Measurements from ENCODE around the gene RSPO3.
A peak's percentile ranks its signal among the peaks of the same experiment; 100 is the strongest.

Gene RSPO3

DNA sequence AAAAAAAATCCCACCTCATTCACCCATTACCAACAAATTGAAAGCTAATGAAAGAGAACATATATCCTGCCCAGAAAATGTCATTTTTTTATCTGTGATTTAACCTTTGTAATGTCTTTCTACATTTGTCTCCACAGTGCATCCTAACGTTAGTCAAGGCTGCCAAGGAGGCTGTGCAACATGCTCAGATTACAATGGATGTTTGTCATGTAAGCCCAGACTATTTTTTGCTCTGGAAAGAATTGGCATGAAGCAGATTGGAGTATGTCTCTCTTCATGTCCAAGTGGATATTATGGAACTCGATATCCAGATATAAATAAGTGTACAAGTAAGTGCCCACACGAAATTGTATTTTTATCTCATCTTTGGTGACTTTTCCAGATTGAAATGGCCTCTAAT is 30.0 kb downstream of the RSPO3 start:
- no peak for DNase-seq (ENCODE audit: extremely low read depth in 1 of 2, low read depth in 1 of 2)

DNA sequence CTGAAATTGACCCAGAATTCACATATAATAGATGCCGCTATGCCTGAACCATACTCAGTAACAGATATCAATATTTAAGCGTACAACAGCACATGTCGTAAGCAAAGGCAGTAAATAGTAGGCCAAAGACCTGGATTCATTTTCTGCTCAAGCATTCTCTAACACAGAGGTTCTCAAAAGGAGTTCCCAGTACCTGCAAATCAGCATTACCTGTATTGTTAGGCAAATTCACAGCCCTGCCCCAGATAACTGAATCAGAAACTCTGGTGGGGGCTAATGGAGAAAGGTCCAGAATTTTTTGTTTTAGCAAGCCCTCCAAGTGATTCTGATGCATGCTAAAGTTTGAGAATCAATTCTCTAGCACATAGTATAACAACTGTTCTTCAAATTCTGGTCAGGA is 36.0 kb downstream of the RSPO3 start:
- DNase-seq (ENCODE audit: extremely low read depth in 1 of 2, low read depth in 1 of 2): no peak

DNA sequence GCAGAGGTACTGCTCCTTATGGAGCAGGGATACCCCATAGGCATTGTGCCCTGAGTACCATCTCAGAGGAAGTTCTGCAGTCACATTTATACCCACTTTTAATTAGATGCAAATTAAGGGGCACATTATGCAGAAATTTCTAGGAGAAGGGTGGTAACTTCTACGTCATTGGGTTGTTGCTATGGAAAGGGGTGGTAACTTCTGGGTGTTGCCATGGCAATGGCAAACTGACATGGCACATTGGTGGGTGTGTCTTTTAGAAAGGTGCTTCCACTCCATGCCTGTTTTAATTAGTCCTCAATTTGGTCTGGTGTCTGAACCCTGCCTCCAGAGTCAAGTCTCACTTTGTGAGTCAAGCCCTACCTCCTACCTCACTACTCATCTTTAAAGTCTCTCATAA is 42.0 kb downstream of the RSPO3 start:
- no peak for DNase-seq (ENCODE audit: extremely low read depth in 1 of 2, low read depth in 1 of 2)

DNA sequence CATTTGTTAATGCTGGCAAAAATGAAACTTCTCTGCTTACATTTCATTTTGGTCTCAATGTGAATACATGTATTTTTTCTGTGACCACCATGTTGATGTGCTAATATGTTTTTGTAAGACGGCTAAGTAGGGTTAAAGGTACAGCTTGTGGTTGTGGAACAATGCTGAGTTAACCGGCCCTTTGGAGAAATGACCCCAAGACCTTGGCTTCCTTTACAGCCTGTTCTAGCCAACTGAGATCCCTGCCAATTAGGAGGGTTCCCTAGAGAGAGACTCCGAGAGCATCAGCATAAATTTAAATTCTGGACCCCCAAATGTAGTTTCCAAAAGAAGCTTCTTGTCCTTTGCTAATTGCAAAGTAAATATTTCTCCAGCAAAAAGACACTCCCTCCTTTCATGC is 44.4 kb downstream of the RSPO3 start:
- no peak for DNase-seq (ENCODE audit: extremely low read depth in 1 of 2, low read depth in 1 of 2)

DNA sequence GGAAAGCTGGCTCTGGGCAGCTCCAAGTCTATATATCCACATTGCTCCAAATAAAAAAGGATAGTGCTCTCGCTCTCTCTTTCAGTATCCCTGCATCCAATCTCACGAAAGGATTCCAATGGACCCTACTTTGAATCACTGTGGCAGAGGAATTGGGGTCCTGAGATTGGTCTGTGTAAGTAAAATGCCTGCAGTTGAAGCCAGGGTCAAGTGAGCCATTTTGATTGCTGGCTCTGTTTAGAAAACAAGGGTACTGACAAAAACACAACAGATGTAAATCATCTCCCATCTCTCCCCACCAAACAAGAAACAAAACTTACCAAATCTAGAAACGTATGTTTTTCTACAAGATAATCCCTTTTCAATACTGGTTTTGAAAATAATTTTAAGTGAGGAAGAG is 45.6 kb downstream of the RSPO3 start:
- DNase-seq (ENCODE audit: extremely low read depth in 1 of 2, low read depth in 1 of 2): no peak

DNA sequence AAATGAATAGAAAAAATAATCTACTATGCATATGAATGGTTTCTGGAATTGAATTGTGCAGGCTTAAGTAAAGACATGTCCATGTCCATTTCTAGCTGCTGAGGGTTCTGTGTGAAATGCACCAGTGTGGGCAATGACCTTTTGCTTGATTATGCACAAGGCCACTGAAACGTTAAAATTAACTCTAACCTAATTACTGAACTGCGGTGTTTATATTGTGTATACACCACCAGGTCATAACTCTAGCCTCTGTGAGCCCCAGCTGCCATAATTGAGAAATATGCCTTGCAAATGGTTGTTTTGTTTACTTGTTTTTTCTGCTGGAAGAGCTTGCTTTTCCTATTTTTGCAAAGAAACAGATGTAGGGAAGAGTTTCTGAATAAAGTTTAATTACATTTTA is 46.1 kb downstream of the RSPO3 start:
- DNase-seq (ENCODE audit: extremely low read depth in 1 of 2, low read depth in 1 of 2): no peak

DNA sequence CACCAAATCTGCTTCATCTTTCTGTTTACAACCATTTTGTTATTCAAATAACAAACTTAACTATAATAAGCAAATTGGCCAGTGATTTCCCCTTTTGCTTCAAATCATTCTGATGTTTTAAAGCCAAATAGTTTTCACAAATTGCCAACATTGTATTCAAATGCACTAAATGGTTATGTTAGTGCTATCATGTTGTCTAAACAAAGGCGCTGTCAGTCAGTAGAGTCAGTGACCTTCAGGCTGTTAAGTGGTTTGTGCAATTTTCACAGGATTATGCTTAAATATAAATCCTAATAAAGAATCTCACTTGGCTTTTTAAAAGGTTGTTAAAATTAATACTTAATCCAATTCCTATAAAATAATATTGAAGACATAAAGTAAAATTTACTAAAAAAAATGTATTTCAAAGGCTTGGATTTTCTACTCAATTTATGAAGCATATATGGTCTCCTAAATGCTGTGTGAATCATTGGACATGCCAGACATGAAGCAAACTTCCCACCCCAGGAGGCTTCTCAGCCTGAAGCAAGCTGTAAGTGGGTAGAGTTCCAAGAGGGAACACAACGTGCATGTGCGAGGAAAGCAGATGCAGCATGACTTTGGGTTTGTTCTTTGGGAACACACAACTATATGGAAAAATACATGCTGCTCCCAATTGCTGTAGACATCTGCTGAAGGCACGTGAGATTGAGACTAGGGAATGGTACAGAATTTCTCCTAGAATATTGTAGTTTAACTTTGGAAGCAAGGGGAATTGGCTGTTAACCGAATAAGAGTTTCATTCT is 54.9 kb downstream of the RSPO3 start:
- DNase-seq (ENCODE audit: extremely low read depth in 1 of 2, low read depth in 1 of 2): no peak

DNA sequence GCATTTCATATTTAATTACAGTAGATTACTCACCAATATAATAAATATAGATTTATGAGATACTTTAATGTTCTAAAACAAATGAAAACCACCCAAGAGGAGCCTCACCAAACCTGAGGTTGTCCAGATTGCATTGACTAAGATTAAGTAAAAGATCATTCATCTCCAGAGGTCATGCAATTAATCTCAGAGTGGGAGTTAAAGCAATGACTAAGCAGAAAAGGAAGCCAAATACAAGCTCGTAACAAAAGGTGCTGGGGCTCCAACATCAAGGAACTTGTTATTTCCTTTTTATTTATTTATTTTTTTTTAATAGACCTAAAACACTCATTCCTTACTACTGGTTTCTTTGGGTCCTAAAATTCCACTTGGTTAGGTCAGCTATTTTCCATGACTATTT is 57.7 kb downstream of the RSPO3 start:
- DNase-seq (ENCODE audit: extremely low read depth in 1 of 2, low read depth in 1 of 2): no peak

DNA sequence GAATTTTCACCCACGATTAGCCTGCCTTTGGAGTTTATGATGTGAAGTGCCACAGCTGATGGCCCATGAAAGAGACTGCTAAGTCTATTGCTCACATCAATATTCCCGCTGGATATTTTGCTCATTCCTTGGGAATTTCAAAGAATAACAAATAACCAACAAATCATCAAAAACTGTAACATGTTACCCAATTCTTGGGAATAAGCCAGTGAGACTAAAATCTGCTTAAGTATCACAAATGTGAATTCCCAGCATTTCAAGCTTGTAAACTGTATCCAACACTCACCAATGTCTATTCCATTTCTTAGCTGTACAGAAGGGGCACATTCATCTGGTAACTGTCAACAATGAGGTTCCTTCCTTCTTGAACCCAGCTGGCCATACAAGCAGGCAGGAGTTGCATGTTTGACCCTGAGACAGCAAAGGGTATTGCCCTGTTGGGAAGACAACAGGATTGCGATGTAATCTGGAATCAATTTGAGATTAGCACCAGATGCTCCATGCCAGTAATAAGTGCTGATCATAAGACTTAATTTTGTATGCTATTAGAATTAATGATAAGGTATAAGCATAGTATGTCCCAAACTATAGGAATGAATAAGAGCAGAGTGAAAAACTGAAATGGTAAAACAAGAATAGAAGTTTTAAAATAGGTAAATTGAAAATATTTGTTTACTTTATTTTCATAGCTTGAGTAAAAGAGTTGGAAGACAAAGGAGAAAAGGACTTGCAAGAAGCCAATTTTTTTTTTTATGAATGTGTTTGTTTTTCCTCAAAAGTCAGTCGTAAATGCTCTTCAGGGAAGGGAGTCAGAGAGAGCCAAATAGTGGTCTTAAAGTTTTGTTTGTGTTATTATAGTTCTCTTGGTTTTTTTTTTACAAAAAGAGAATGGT is 58.8 kb downstream of the RSPO3 start:
- no peak for DNase-seq (ENCODE audit: extremely low read depth in 1 of 2, low read depth in 1 of 2)

DNA sequence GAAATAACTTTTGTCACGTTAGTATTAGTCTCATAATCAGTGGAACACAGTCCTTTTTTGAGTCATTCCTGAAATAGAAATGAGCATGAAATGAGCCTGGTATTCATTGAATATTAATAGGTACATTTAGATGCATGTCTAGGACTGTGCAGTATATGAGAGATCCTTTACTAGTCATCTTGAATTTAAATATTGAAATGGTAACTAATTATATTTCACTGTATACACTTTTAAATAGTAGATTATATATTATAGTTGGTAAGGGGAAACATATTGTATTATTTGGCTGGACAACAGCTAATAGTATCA is 59.4 kb downstream of the RSPO3 start:
- no peak for DNase-seq (ENCODE audit: extremely low read depth in 1 of 2, low read depth in 1 of 2)

DNA sequence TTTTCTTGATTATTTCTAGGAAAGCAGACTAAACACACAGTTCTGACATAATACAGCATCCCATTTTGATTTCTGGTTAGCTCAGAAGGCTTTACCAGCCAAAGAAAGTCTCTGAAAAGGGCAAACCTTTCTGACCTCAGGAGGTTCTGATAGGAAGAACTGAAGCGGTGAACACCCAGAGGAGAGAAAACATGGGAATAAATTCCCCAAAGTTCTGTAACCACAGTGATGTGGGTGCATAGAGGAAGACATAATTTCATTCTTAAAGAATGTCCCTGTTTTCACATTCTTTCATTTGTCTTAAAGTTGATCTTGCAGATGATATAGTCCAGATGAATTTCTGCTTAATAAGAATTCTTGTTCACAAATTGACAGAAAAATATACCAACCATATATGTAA is 60.3 kb downstream of the RSPO3 start:
- no peak for DNase-seq (ENCODE audit: extremely low read depth in 1 of 2, low read depth in 1 of 2)

DNA sequence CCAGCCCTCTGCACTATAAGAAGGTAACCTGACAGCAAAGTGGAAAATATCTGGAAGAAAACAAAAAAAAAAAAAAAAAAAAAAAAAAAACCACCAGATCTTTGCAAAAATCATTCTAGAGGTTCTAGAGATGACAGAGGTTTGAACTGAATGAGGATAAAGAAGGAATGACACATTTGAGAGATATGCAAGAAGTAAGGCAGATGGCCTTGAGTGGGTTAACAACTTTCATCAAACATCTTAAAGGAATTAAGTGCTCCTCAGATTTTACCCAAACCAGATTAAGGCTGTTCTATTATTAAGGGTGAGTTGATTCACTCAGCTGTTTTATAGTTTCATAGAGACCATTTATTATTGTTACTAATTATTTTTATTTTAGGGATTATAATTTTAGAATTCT is 62.0 kb downstream of the RSPO3 start:
- no peak for DNase-seq (ENCODE audit: extremely low read depth in 1 of 2, low read depth in 1 of 2)

DNA sequence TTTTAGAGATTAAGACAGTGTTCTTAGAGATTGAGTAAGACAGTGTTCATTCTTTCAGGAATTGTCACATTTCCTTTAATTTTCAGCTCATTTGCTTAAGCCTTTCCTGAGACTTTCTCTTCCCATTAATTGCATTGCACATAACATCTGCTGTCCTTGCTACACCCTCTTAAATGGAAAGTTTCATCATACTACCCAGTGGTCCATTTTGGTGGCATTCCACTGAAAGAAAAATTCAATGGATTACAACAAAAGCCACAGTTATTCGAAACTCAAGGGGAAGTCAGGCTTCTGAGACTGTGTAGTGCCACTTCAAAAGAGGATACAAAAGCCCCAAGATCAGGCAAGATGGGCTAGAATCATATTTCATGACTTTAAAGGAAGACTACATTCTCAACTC is 64.0 kb downstream of the RSPO3 start:
- DNase-seq (ENCODE audit: extremely low read depth in 1 of 2, low read depth in 1 of 2): no peak

DNA sequence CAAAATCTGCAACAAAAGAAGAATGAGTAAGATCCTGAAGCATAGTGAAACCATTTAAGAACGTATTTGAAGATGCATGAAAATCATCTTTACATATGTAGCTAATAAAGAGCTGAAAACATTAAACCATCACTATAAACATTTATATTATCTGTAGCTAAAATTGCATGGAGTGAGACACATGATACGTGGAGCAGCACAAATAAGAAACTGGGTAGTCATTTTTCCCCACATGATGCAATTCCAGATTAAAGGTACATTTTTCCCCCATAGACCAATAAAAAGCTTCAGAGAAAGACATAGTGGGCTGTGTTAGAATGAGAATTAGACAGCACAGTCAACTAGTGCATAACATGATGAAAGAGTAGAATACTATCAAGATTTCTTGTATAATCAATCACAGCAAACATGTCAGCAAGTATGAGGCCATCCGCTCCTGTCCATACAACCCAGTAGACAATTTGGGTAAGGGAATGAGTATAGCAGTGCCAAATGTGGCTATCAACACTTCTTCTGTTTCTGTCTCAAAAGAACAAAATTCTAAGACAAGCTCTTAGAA is 67.0 kb downstream of the RSPO3 start:
- no peak for DNase-seq (ENCODE audit: extremely low read depth in 1 of 2, low read depth in 1 of 2)

DNA sequence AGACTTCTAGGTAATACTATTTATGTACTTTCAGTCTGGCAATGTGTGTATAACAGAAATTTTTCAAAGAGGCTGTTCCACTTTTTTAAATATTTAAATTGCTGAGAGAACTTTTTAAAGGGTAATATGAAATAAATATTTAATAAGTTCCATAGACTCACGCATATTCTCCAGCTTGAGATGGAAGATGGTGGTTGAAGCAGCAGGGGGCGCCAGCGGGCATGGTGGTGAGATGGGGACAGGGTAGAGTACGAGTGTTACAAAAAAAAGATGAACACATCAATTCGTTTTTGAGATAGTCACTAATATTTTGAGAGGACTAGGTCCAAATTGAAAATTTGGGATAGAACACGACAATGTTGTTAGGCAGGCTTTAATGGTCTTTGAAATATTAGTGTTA is 68.4 kb downstream of the RSPO3 start:
- DNase-seq (ENCODE audit: extremely low read depth in 1 of 2, low read depth in 1 of 2): peak; percentile 16 to 47

DNA sequence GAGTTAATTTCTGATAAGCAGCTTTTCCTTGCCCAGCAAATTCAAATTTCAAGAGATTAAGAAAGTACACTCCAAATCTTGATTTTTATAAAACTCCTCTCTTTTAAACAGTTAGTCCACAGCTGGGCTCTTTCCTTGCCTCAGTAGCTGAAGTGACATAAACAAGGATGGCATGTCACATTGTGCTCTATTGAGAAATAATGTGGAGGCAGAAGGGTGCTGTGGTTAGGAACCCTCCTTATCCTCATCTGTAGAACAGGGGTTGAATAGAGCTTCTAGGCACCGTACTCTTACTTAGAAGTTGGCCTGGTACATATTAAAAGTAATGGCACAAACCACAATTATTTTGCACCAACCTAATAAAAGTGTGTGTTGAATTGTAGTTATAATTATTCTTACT is 70.3 kb downstream of the RSPO3 start:
- no peak for DNase-seq (ENCODE audit: extremely low read depth in 1 of 2, low read depth in 1 of 2)

DNA sequence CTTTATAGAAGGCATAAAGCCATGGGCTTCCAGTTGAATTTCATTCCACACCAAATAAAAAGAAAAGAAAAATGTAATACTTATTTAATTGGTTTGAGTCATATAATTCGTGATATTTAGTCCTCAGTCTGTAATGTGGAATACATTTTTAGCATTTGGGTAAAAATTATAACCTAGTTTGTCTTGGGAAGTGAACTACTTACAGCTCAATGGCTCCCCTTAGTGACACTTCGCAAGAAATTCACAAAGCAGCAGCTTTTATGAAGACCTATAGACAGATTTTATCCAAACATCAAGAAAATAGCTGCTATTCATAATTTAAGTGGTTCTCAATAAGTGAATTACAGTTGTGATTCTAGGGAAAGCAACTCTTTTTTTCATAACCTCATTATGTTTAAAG is 72.1 kb downstream of the RSPO3 start:
- no peak for DNase-seq (ENCODE audit: extremely low read depth in 1 of 2, low read depth in 1 of 2)

DNA sequence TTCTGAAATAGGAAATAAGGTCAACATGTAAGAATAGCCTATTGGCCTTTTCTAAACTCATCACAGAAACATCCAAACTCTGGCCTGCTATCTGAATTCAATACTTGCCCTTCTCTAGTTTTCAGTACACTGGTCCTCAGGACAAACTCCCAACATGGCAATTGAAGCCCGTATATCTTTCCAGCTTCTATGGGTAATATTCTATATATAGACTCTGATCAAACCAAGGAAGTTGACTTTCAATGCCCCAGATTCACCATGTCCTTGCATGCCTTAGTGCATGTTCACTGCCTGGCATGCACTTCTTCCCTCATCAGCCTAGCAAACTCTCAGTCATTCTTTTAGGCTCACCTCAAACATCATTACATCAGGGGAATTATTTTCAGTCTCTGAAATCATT is 73.2 kb downstream of the RSPO3 start:
- no peak for DNase-seq (ENCODE audit: extremely low read depth in 1 of 2, low read depth in 1 of 2)

DNA sequence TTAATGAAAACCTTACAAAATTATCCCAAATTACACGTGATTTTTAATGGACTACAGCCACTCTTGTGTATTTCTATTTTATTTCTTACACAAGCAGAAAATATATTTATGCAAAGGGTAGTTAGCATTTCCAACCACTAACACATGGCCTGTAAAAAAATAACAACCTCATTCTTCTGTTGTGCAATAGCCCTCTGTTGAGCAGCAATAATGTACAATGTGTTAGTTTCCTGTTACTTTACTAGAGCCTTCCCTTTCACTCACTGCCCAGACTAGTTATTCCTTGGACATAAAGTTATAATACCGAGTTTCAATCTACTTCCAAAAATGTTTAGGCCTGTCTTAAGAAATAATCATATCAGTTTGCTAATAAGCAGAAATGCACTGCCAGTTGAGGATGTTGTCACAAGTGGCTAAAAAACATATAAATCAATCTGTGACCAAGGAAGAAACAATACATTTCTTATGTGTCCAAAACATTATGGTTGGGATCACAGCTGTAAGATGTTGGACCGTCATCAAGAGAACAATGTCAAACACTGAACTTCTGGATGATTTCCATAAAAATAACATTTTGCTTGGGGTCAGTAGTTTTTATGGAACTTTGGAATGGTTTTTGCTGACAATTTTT is 74.6 kb downstream of the RSPO3 start:
- DNase-seq (ENCODE audit: extremely low read depth in 1 of 2, low read depth in 1 of 2): no peak

DNA sequence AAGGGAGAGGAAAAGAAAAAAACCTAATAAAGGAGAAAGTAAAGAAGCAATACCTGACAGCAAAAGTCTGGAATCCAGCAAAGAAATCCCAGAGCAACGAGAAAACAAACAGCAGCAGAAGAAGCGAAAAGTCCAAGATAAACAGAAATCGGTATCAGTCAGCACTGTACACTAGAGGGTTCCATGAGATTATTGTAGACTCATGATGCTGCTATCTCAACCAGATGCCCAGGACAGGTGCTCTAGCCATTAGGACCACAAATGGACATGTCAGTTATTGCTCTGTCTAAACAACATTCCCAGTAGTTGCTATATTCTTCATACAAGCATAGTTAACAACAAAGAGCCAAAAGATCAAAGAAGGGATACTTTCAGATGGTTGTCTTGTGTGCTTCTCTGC is 77.4 kb downstream of the RSPO3 start:
- DNase-seq (ENCODE audit: extremely low read depth in 1 of 2, low read depth in 1 of 2): no peak

DNA sequence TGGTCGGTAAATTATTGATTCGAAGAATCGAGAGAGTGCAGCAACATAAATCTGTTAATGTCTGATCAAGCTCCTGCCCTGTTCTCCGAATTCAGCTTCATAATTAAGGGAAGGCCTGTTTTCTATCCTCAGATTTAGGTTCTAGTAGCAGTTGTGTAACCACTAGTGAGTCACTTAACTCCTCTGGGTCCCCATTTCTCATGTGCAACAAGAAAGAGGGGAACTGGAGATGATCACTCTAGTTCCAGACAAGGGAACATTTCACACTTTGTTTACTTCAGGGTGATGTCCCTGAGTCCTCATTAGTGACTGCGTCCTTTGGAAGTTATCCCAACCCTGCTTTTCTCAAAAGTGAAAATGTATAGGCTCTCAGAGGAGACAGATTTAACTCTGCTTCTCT is 80.1 kb downstream of the RSPO3 start:
- DNase-seq (ENCODE audit: extremely low read depth in 1 of 2, low read depth in 1 of 2): no peak

DNA sequence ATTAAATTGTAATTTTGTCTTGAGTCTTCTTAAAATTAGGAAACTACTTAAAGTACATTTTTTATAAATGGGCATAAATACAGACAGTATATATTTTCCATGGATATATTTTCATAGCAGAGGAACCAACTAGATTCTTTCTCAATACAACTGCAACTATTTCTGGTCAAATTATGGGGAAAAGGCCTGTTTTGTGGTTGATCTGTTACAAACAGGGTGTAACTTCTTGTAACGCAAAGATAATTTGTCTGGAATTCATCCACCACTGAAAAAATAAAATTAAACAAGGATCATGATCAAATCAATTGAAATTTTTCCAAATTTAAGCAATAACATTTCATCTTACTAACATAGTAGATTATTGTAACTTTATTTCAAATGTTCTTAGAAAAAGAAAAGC is 81.0 kb downstream of the RSPO3 start:
- DNase-seq (ENCODE audit: extremely low read depth in 1 of 2, low read depth in 1 of 2): no peak

All from stimulated activated CD8-positive, alpha-beta memory T cell treated with anti-CD3 and anti-CD28 coated beads, Interleukin-7, amount 100 ng/mL, for 48 hours (primary cell).